Left hindlimb (tissue), 1 donor: ENCODE results near the gene KLF16.
A peak's percentile ranks its signal among the peaks of the same experiment; 100 is the strongest.

Experiments
- DNase-seq: peaks from one replicate; pipeline ENCODE4 v3.0.0-alpha.2; 2018

Gene KLF16

GRCh38 chr19:1805401-1806183 is 57.8 kb downstream of the KLF16 start:
- DNase-seq, result peak; percentile 19

GRCh38 chr19:1804858-1805257 is 58.5 kb downstream of the KLF16 start:
- DNase-seq, result no peak
